ENCODE data around the gene TEN1. TPM values are rescaled to one million over a fixed set of nuclear protein-coding genes. Genes with fewer than 3 reads are reported as not detected.

TEN1 gene
- total RNA-seq, 1 experiment from 2014 or later: 58.3 TPM

DNA sequence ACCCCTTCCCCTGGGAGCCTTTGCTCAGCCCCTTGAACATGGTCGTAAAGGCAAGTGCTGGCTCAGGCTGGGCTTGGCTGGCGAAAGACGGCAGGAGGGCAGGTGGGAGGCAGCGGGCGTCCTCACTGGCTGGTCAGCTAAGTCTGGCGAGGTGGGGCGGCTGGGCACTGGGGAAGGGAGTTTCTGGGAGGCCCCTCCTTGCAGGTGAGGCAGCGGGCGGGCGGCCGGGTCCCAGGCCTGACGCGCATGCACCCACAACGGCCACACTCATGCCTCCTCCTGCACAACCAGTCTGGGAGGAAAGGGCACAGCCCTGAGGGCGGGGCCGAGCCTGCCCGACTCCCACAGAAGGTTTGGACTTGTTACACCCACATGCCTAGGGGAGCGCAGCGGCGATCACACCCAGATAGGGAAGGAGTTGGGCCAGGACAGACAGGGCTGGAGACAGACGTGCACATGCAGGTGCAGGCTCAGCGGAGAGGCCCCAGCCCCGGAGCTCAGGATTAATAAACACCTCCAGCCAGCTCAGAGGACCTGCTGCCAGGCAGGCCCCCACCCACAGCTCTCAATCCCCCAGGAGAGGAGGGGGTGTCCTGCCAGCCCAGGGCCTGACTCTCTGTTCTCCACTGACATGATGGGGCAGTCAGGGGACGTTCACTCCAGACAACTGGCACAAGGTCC is 48.3 kb downstream of the TEN1 start, which contains the start of gene EVPL:
TSS of gene EVPL (minus strand) at position 148 of the 681 bp plus-strand sequence. CDS start at position 40, 108 bp downstream.
- CTCF ChIA-PET: interaction anchor here (0.6 to 1.1 kb wide), 2 partner anchors 9 to 883 kb away, joined by 3 to 7 read pairs; no protein-coding TSS in a partner anchor

DNA sequence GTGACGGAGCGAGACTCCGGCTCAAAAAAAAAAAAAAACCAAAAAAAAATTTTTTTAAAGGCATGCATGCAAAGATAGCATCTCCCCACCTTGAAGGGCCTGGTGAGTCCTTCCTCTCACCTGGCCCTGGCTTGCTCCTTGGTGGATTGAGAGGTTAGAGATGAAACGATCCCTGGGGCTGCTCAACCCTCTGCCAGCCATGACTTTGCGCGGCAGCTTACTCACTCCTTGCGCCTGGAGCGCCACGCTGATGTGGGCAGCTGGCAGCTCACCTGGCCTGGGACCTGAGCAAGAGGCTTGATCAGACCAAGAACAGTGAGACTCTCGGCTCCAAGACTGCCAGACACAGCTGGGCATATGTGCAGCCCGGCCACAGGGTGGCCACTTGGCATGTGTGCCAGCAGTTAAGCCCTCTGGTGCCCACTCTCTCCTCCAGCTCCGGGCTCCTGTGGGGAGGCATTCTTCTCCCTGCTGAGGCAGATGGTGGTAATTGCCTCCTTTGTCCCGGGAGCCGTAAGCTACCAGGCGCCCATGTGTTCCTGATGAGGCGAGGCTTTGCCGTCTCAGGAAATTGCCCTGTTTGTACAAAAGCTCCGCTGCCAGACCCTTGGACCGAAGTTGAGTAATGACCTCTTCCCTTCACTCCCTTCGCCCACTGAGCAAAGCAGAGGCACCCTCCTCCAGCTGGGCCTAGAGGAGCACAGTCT is 53.2 kb downstream of the TEN1 start:
- POLR2A ChIA-PET (ENCODE audit: unreplicated experiment): no interaction called here
- peak; percentile 10; the same call in 1 of the 2 replicates for ATAC-seq
- Histone ChIP-seq H3K79me2 (ENCODE audit: low read length) (peaks cover under 1% of the 10 kb centered on the region; the same call in 1 of the 2 replicates), H3K36me3 (ENCODE audit: low read depth, low read length) (no peaks in the 10 kb centered on the region), H3K9ac (ENCODE audit: low read length) (no peak overlapping the region), H3F3A (ENCODE audit: low read length, unreplicated experiment) (no peaks in the 10 kb centered on the region), H4K20me1 (ENCODE audit: low read length) (no peaks in the 10 kb centered on the region), H3K9me2 (replicated peaks; ENCODE audit: low read length) (no peaks in the 10 kb centered on the region), H3K4me1 (ENCODE audit: insufficient read depth, low read length) (peaks cover 6% of the 10 kb centered on the region), H3K4me2 (ENCODE audit: low read length) (no peak overlapping the region), H3K4me3 (ENCODE audit: low read length) (no peak overlapping the region), H3K27me3 (ENCODE audit: low read length) (no peaks in the 10 kb centered on the region), H3K9me3 (ENCODE audit: low read length) (no peaks in the 10 kb centered on the region), H3K27ac (ENCODE audit: low read length) (no peak overlapping the region), H2AFZ (ENCODE audit: low read length) (no peak overlapping the region)
- peak; percentile 19 for DNase-seq
- CTCF ChIA-PET: interaction anchor here (1.2 kb wide), 1 partner anchor 18 kb away, joined by 4 read pairs; no protein-coding TSS in a partner anchor
- no TSS peak for BruUV-seq (replicated peaks)
- intact Hi-C loops (cut with micrococcal nuclease): no loop called here
- TF ChIP-seq EZH2 (IDR thresholded peaks at IDR 0.05; ENCODE audit: low read length, unreplicated experiment): no peak
- TF ChIP-seq, protein P1, sequence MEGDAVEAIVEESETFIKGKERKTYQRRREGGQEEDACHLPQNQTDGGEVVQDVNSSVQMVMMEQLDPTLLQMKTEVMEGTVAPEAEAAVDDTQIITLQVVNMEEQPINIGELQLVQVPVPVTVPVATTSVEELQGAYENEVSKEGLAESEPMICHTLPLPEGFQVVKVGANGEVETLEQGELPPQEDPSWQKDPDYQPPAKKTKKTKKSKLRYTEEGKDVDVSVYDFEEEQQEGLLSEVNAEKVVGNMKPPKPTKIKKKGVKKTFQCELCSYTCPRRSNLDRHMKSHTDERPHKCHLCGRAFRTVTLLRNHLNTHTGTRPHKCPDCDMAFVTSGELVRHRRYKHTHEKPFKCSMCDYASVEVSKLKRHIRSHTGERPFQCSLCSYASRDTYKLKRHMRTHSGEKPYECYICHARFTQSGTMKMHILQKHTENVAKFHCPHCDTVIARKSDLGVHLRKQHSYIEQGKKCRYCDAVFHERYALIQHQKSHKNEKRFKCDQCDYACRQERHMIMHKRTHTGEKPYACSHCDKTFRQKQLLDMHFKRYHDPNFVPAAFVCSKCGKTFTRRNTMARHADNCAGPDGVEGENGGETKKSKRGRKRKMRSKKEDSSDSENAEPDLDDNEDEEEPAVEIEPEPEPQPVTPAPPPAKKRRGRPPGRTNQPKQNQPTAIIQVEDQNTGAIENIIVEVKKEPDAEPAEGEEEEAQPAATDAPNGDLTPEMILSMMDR (conservative IDR thresholded peaks at IDR 0.05; ENCODE audit: low read depth, low read length): peak; percentile 45

More for the DNA sequence above, 48.3 kb downstream of the TEN1 start, which contains the start of gene EVPL:
- intact Hi-C loops (cut with micrococcal nuclease): loop anchor here (5.0 kb wide), 1 partner anchor 45 kb away; the partner anchor contains the start of genes GALR2 and SRP68
- peak; percentile 94 for ATAC-seq
- H2AFZ ChIP-seq (ENCODE audit: low read length): peak within 1 kb of the TSS; percentile 86
- H3K9me2 ChIP-seq (replicated peaks; ENCODE audit: low read length): no peaks in the 10 kb centered on the region
- peak within 1 kb of the TSS; percentile 88 for H3K4me2 ChIP-seq (ENCODE audit: low read length)
- peaks cover 7% of the 10 kb centered on the region; the same call in 1 of the 2 replicates for H3K36me3 ChIP-seq (ENCODE audit: low read depth, low read length)
- POLR2A ChIA-PET (ENCODE audit: unreplicated experiment): interaction anchor here (0.6 kb wide), 1 partner anchor 181 kb away, joined by 3 read pairs; no protein-coding TSS in a partner anchor
- H3F3A ChIP-seq (ENCODE audit: low read length, unreplicated experiment): no peaks in the 10 kb centered on the region
- H3K27me3 ChIP-seq (ENCODE audit: low read length): no peaks in the 10 kb centered on the region
- 0 out of 2 replicates have a peak, but pooled peaks cover 3% of the 10 kb centered on the region for H4K20me1 ChIP-seq (ENCODE audit: low read length)
- DNase-seq: peak; percentile 98
- H3K4me1 ChIP-seq (ENCODE audit: insufficient read depth, low read length): peaks cover 21% of the 10 kb centered on the region
- BruUV-seq (replicated peaks): TSS peak; percentile 26
- peak within 1 kb of the TSS; percentile 82 for H3K9ac ChIP-seq (ENCODE audit: low read length)
- TF ChIP-seq, protein P1 (conservative IDR thresholded peaks at IDR 0.05; ENCODE audit: low read depth, low read length): no peak
- no peak for TF ChIP-seq EZH2 (IDR thresholded peaks at IDR 0.05; ENCODE audit: low read length, unreplicated experiment)
- no peak for TF ChIP-seq EZH2phosphoT487 (IDR thresholded peaks at IDR 0.05; ENCODE audit: borderline replicate concordance, low read length)
- peaks cover 32% of the 10 kb centered on the region for H3K79me2 ChIP-seq (ENCODE audit: low read length)
- peak within 1 kb of the TSS; percentile 91 for H3K4me3 ChIP-seq (ENCODE audit: low read length)
- H3K27ac ChIP-seq (ENCODE audit: low read length): peak within 1 kb of the TSS; percentile 55
- H3K9me3 ChIP-seq (ENCODE audit: low read length): no peaks in the 10 kb centered on the region
